ENCODE measurements around the gene DDX23. TPM values are rescaled to one million over a fixed set of nuclear protein-coding genes. Genes with fewer than 3 reads are reported as not detected.

DDX23 gene
- total RNA-seq (100 to 1,000 TPM in 3 of 5 experiments, 10 to 100 TPM in 2; 84.0 to 160 (median 127) TPM), polyA plus RNA-seq (10 to 100 TPM; 32.8 to 65.6 TPM), total RNA-seq (152 reads per million, percentile 90 among the genes with 10 or more reads in this experiment)

DNA sequence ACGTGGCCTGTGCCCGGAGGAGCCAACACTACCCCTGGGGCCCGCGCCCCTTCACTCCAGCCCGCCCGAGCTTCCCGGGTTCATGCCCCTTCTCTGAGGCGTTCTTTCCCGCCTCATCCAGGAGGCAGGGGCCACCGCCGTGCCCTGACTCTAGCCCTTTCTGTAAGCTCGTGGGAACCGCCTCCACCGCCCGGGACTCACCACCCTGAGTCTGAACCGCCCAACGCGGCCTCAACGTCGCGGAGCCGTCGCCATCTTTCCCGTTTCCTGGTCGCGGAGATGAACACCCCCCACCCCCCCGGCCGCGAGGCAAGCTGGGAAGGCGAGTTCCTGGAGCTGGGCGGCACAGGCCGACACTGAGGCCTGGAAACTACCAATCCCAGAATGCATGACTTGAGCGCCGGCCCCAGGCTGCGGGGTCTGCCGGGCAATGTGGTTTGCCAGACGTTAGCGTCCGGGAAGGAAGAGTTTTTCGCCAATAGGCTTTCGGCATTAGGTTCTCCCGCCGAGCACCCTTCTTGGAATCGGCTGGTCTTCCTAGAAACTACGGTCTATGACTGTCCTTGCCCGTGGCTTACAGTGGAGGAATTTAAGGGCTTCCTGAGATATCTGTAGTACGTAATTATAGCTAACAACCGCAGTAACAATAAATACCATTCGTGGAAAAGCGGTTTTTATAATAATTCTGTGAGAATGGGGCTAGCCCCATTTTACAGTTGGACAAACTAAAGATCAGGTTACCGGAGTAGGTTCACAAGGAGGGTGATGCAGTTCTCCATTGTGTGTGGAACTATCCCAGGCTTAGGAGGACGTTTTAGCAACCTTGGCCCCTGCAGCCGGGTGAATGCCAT is at the start of gene DDX23:
Gene DDX23 (minus strand): TSS at position 281 of the 851 bp plus-strand sequence. CDS start 6,381 bp downstream, outside the sequence.
- CTCF ChIA-PET = interaction anchor here (0.6 to 4.1 kb wide), 23 partner anchors 14 to 383 kb away, joined by 3 to 78 read pairs (median 4); partner anchors contain the start of gene RND1
- no peaks in the 10 kb centered on the region for H3K9me3 ChIP-seq (ENCODE audit: control insufficient read depth in 2 of 3, low read length in 3 of 3)
- H3K27ac Mint-ChIP-seq = peak within 1 kb of the TSS; percentile 89 to 100 (median 98)

DNA sequence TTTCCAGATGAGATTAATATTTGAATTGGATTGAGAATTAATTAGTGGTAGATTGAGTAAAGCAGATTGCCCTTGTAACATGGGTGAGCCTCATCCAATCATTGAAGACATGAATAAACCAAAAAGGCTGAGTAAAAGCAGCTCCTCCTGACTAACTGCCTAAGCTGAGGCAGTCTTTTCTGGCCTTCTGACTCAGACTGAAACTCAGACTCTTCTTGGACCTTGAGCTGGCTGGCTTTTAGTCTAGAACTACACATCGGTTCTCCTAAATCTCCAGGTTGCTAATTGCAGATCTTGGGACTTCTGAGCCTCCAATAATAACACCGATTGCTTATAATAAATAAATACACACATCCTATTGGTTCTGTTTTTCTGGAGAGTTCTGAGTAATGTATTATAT is 49.3 kb upstream of the DDX23 start:
- no peaks in the 10 kb centered on the region for H3K9me3 Mint-ChIP-seq
- DNase-seq = no peak
- H3K4me1 Mint-ChIP-seq = peaks cover 0 to 11% (median 8%) of the 10 kb centered on the region in 7 donors
- Histone ChIP-seq H3K4me1 (ENCODE audit: control insufficient read depth in 2 of 2, insufficient read depth in 2 of 2, low read length in 2 of 2) (peaks cover 0 to 9% of the 10 kb centered on the region in 2 donors), H3K27ac (ENCODE audit: low read depth, low read length) (no peak overlapping the region), H3K4me3 (ENCODE audit: low read length) (no peak overlapping the region), H3K36me3 (ENCODE audit: control insufficient read depth in 2 of 3, insufficient read depth in 3 of 3, low read length in 3 of 3) (no peaks in the 10 kb centered on the region), H3K9me3 (ENCODE audit: control insufficient read depth in 2 of 3, low read length in 3 of 3) (no peaks in the 10 kb centered on the region), H3K27me3 (ENCODE audit: control insufficient read depth in 2 of 2, insufficient read depth in 2 of 2, low read length in 2 of 2) (no peaks in the 10 kb centered on the region)
- intact Hi-C loops (cut with micrococcal nuclease) = no loop called here
- no peak overlapping the region for H3K4me3 Mint-ChIP-seq
- no peaks in the 10 kb centered on the region for H3K36me3 Mint-ChIP-seq
- POLR2A ChIA-PET = interaction anchor here (0.6 to 1.5 kb wide), 3 partner anchors 9 to 394 kb away, joined by 3 to 5 read pairs (median 4); partner anchors contain the start of gene PRPH
- H3K27ac Mint-ChIP-seq = peak overlapping the region in 1 of 9 donors; percentile 10
- ATAC-seq = no peak
- CTCF ChIA-PET = interaction anchor here (0.6 to 8.0 kb wide), 6 partner anchors 10 to 87 kb away, joined by 3 to 128 read pairs (median 4); partner anchors contain the start of gene WNT1
- H3K27me3 Mint-ChIP-seq = peaks cover 0 to 23% (median 0%) of the 10 kb centered on the region in 5 donors

More for the DNA sequence above, at the start of gene DDX23:
- Histone ChIP-seq H3K4me1 (ENCODE audit: control insufficient read depth in 2 of 2, insufficient read depth in 2 of 2, low read length in 2 of 2) (peaks cover 18 to 24% of the 10 kb centered on the region in 2 donors), H3K4me3 (ENCODE audit: low read length) (peak within 1 kb of the TSS; percentile 96), H3K27ac (ENCODE audit: low read depth, low read length) (peak within 1 kb of the TSS; percentile 93), H3K27me3 (ENCODE audit: control insufficient read depth in 2 of 2, insufficient read depth in 2 of 2, low read length in 2 of 2) (no peaks in the 10 kb centered on the region), H3K36me3 (ENCODE audit: control insufficient read depth in 2 of 3, insufficient read depth in 3 of 3, low read length in 3 of 3) (peaks cover 5 to 15% (median 6%) of the 10 kb centered on the region in 3 experiments)
- Mint-ChIP-seq H3K9me3 (no peaks in the 10 kb centered on the region), H3K4me1 (peaks cover 30 to 49% (median 43%) of the 10 kb centered on the region in 7 donors), H3K27me3 (no peaks in the 10 kb centered on the region), H3K4me3 (peak within 1 kb of the TSS; percentile 89 to 99 (median 98)), H3K36me3 (peaks cover 4 to 13% (median 10%) of the 10 kb centered on the region in 5 donors)
- intact Hi-C loops (cut with micrococcal nuclease) = loop anchor here (1.0 to 5.0 kb wide), 16 partner anchors 33 to 1910 kb away; partner anchors contain the start of genes ARF3 (in 2 of the 2), CCNT1 (in 2 of the 2), KANSL2 (in 2 of the 2) and PRKAG1 (in 2 of the 2)
- POLR2A ChIA-PET = interaction anchor here (0.6 to 3.3 kb wide), 39 partner anchors 8 to 1318 kb away, joined by 3 to 56 read pairs (median 5); partner anchors contain the start of genes ARF3, CACNB3, DHH and FKBP11
- DNase-seq (peak; percentile 73 to 93 (median 89)), ATAC-seq (peak; percentile 98)

DNA sequence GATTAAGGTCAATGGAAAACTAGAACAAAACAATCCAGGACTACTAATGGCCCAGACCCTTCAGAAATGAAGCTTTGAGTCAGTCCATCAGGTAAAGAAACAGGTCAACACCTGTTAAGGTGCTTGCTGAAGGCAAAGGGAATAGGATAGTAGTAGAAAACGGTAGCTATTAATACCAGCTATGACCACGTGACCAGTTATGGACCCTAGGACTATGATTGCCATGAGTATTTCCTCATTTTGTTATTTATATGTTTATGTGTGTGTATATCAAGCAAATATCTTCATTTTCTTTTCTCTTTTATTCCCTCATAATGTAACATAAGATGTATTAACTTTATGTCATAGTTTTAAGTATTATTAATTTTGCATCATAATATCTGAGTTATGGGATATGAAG is 47.7 kb upstream of the DDX23 start:
- Histone ChIP-seq H3K27me3 (ENCODE audit: control insufficient read depth in 2 of 2, insufficient read depth in 2 of 2, low read length in 2 of 2) (no peaks in the 10 kb centered on the region), H3K4me3 (ENCODE audit: low read length) (no peak overlapping the region), H3K27ac (ENCODE audit: low read depth, low read length) (no peak overlapping the region), H3K4me1 (ENCODE audit: control insufficient read depth in 2 of 2, insufficient read depth in 2 of 2, low read length in 2 of 2) (peaks cover 0 to 9% of the 10 kb centered on the region in 2 donors), H3K36me3 (ENCODE audit: control insufficient read depth in 2 of 3, insufficient read depth in 3 of 3, low read length in 3 of 3) (no peaks in the 10 kb centered on the region), H3K9me3 (ENCODE audit: control insufficient read depth in 2 of 3, low read length in 3 of 3) (no peaks in the 10 kb centered on the region)
- DNase-seq (no peak), ATAC-seq (no peak)
- Mint-ChIP-seq H3K4me1 (peaks cover 0 to 10% (median 8%) of the 10 kb centered on the region in 7 donors), H3K36me3 (no peaks in the 10 kb centered on the region), H3K9me3 (no peaks in the 10 kb centered on the region), H3K27ac (no peak overlapping the region), H3K27me3 (peaks cover 0 to 20% (median 0%) of the 10 kb centered on the region in 5 donors), H3K4me3 (no peak overlapping the region)
- intact Hi-C loops (cut with micrococcal nuclease) = no loop called here
- CTCF ChIA-PET = interaction anchor here (0.7 to 8.0 kb wide), 5 partner anchors 18 to 47 kb away, joined by 3 to 128 read pairs (median 5); no protein-coding TSS in a partner anchor
- POLR2A ChIA-PET = interaction anchor here (0.6 to 0.9 kb wide), 2 partner anchors 9 to 133 kb away, joined by 3 read pairs; no protein-coding TSS in a partner anchor

- Mint-ChIP-seq H3K4me3 (no peak overlapping the region), H3K27me3 (peaks cover 12 to 46% (median 15%) of the 10 kb centered on the region in 5 donors), H3K9me3 (no peaks in the 10 kb centered on the region), H3K27ac (no peak overlapping the region), H3K4me1 (peaks cover 0 to 7% (median 0%) of the 10 kb centered on the region in 7 donors), H3K36me3 (no peaks in the 10 kb centered on the region)
- peaks cover 8% of the 10 kb centered on the region in 2 donors for H3K4me1 ChIP-seq (ENCODE audit: control insufficient read depth in 2 of 2, insufficient read depth in 2 of 2, low read length in 2 of 2)
- no peaks in the 10 kb centered on the region for H3K36me3 ChIP-seq (ENCODE audit: control insufficient read depth in 2 of 3, insufficient read depth in 3 of 3, low read length in 3 of 3)
- DNase-seq = no peak
- peaks cover 0 to 4% of the 10 kb centered on the region in 2 donors for H3K27me3 ChIP-seq (ENCODE audit: control insufficient read depth in 2 of 2, insufficient read depth in 2 of 2, low read length in 2 of 2)
- intact Hi-C loops (cut with micrococcal nuclease) = no loop called here
- ChIA-PET CTCF (interaction anchor here (1.0 to 1.2 kb wide), 2 partner anchors 10 to 41 kb away, joined by 3 to 7 read pairs; a partner anchor contains a TSS), POLR2A (no interaction called here)
- H3K4me3 ChIP-seq (ENCODE audit: low read length) = no peak overlapping the region
- H3K27ac ChIP-seq (ENCODE audit: low read depth, low read length) = no peak overlapping the region
- ATAC-seq = no peak
- H3K9me3 ChIP-seq (ENCODE audit: control insufficient read depth in 2 of 3, low read length in 3 of 3) = no peaks in the 10 kb centered on the region
Measured at GRCh38 chr12:48894271-48894670, 42.3 kb upstream of the DDX23 start.

DNA sequence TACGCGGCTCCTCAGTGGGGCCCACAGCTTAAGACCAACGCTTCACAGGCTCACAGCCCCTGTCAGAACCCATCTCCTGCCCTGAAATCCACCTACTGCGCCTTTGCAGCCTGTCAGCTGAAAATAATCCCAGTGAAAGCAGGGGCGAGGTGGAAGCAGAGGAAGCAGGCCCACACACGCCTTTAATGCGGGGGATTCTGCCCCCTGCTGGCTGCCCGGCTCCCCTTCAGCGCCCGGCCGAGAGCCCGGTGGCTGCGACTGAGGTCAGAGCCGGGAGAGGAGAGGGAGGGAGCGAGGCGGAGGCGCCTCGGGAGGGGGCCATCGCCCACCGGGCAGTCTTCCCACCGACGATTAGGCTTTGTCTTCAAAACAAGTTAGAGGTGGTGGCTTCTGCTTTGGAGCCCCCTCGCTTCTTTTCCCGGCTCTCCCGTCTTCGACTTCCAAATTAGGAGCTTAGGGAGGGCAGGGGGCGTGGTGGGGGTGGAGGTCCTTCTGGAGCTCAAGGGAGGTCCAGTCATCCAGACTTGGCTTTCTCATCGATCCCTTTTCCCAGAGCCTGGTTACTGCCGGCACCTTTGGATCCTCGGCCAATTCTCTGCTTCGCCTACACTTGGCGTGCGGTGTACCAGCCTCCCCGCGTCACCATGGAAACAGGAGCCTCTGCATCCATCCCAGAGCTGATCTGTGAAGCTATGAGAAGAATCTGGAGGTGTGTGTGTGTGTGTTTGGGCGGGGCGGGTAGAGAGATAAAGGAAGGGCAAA is 38.9 kb upstream of the DDX23 start:
- ATAC-seq (peak; percentile 97), DNase-seq (peak; percentile 51 to 79 (median 64))
- peaks cover 0 to 4% of the 10 kb centered on the region in 2 donors for H3K27me3 ChIP-seq (ENCODE audit: control insufficient read depth in 2 of 2, insufficient read depth in 2 of 2, low read length in 2 of 2)
- peaks cover 0 to 10% (median 0%) of the 10 kb centered on the region in 7 donors for H3K4me1 Mint-ChIP-seq
- H3K27ac Mint-ChIP-seq = peak overlapping the region in 1 of 9 donors; percentile 65
- H3K36me3 Mint-ChIP-seq = no peaks in the 10 kb centered on the region
- H3K4me3 Mint-ChIP-seq = peak overlapping the region in 4 of 10 donors; percentile 2 to 39 (median 16)
- H3K9me3 ChIP-seq (ENCODE audit: control insufficient read depth in 2 of 3, low read length in 3 of 3) = no peaks in the 10 kb centered on the region
- H3K27ac ChIP-seq (ENCODE audit: low read depth, low read length) = no peak overlapping the region
- peaks cover 12 to 30% (median 15%) of the 10 kb centered on the region in 5 donors for H3K27me3 Mint-ChIP-seq
- H3K4me3 ChIP-seq (ENCODE audit: low read length) = no peak overlapping the region
- H3K36me3 ChIP-seq (ENCODE audit: control insufficient read depth in 2 of 3, insufficient read depth in 3 of 3, low read length in 3 of 3) = no peaks in the 10 kb centered on the region
- H3K9me3 Mint-ChIP-seq = no peaks in the 10 kb centered on the region
- intact Hi-C loops (cut with micrococcal nuclease) = loop anchor here (1.0 kb wide), 3 partner anchors 38 to 72 kb away; no protein-coding TSS in a partner anchor
- H3K4me1 ChIP-seq (ENCODE audit: control insufficient read depth in 2 of 2, insufficient read depth in 2 of 2, low read length in 2 of 2) = peaks cover 8% of the 10 kb centered on the region in 2 donors
- POLR2A ChIA-PET = interaction anchor here (0.7 to 3.8 kb wide), 4 partner anchors 9 to 735 kb away, joined by 3 to 31 read pairs (median 5); partner anchors contain the start of gene DDX23
- CTCF ChIA-PET = interaction anchor here (0.6 to 5.2 kb wide), 15 partner anchors 12 to 1751 kb away, joined by 3 to 78 read pairs (median 4); partner anchors contain the start of genes DDX23 and RND1

Measured in naive thymus-derived CD4-positive, alpha-beta T cell (primary cell).